Measurements from ENCODE around the gene SYNRG. TPM values are rescaled to one million over a fixed set of nuclear protein-coding genes. Genes with fewer than 3 reads are reported as not detected.

SYNRG gene
- total RNA-seq, 3 donors from 2014 or later (not counting 1 experiment from before 2014, with no cell fraction given) = 82.1 to 137 (median 88.2) TPM

GRCh38 chr17:37503148-37503547 lies 106.1 kb downstream of the SYNRG start:
- Histone ChIP-seq H3K4me3 (ENCODE audit: low read length) (no peak overlapping the region), H3K9me3 (ENCODE audit: control insufficient read depth, insufficient read depth, low read length) (no peaks in the 10 kb centered on the region), H3K36me3 (ENCODE audit: control insufficient read depth, insufficient read depth, low read length) (no peaks in the 10 kb centered on the region), H3K27ac (ENCODE audit: low read length) (no peak overlapping the region), H3K4me1 (ENCODE audit: control insufficient read depth, insufficient read depth, low read length) (no peaks in the 10 kb centered on the region), H3K27me3 (ENCODE audit: control insufficient read depth, insufficient read depth, low read length) (no peaks in the 10 kb centered on the region)
- intact Hi-C loops (cut with micrococcal nuclease) = no loop called here
- H3K36me3 Mint-ChIP-seq = no peaks in the 10 kb centered on the region
- DNase-seq = no peak
- no peak overlapping the region for H3K4me3 Mint-ChIP-seq
- H3K9me3 Mint-ChIP-seq = no peaks in the 10 kb centered on the region
- no peaks in the 10 kb centered on the region for H3K27me3 Mint-ChIP-seq (ENCODE audit: low read depth in 2 of 2)
- no peak for ATAC-seq
- no peak overlapping the region for H3K27ac Mint-ChIP-seq
- TF ChIP-seq, protein P1, sequence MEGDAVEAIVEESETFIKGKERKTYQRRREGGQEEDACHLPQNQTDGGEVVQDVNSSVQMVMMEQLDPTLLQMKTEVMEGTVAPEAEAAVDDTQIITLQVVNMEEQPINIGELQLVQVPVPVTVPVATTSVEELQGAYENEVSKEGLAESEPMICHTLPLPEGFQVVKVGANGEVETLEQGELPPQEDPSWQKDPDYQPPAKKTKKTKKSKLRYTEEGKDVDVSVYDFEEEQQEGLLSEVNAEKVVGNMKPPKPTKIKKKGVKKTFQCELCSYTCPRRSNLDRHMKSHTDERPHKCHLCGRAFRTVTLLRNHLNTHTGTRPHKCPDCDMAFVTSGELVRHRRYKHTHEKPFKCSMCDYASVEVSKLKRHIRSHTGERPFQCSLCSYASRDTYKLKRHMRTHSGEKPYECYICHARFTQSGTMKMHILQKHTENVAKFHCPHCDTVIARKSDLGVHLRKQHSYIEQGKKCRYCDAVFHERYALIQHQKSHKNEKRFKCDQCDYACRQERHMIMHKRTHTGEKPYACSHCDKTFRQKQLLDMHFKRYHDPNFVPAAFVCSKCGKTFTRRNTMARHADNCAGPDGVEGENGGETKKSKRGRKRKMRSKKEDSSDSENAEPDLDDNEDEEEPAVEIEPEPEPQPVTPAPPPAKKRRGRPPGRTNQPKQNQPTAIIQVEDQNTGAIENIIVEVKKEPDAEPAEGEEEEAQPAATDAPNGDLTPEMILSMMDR (IDR thresholded peaks at IDR 0.05) = no peak
- 87% methylated on average over 5 of the region's 6 CpGs for WGBS (ENCODE audit: insufficient coverage)
- no peaks in the 10 kb centered on the region for H3K4me1 Mint-ChIP-seq

DNA sequence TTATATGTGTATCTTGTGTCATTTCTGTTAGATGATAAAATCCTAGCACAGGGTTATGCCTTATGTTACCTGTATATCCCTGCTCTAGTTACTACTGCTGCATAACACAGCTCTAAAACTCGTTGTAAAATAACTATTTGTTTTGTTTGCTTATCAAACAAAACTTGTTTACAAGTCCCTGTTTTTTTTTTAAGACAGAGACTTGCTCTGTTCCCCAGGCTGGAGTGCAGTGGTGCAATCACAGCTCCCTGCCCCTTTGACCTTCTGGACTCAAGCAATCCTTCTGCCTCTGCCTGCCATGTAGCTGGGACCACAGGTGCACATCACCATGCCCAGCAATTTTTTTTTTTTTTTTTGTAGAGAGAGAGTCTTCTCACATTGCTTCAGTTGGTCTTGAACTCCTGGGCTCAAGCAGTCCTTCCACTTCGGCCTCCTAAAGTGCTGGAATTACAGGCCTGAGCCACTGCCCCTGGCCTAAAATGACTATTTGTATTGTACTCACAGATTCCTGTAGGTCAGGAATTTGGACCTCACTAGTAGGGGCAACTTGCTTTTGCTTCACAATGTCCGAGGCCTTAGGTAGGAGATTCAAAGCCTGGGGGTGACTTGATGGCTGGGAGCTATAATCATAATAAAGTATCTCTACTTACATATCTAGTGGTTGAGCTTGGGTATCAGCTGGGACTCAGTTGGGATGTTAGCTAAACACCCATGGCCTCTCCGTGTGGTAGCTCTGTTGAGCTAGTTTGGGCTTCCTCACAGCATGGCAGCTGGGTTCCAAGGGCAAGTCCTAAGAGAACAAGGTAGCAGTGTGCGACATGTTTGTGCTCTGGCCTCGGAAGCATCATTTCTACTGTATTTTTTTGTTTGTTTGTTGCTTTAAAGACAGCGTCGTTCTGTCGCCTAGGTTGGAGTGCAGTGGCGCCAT lies 106.9 kb downstream of the SYNRG start:
- no peak overlapping the region for H3K27ac Mint-ChIP-seq
- H3K4me3 Mint-ChIP-seq = no peak overlapping the region
- ATAC-seq (no peak), DNase-seq (no peak)
- H3K4me1 Mint-ChIP-seq = no peaks in the 10 kb centered on the region
- Histone ChIP-seq H3K9me3 (ENCODE audit: control insufficient read depth, insufficient read depth, low read length) (no peaks in the 10 kb centered on the region), H3K4me1 (ENCODE audit: control insufficient read depth, insufficient read depth, low read length) (no peaks in the 10 kb centered on the region), H3K27ac (ENCODE audit: low read length) (no peak overlapping the region), H3K4me3 (ENCODE audit: low read length) (no peak overlapping the region), H3K27me3 (ENCODE audit: control insufficient read depth, insufficient read depth, low read length) (no peaks in the 10 kb centered on the region), H3K36me3 (ENCODE audit: control insufficient read depth, insufficient read depth, low read length) (no peaks in the 10 kb centered on the region)
- no peaks in the 10 kb centered on the region for H3K36me3 Mint-ChIP-seq
- TF ChIP-seq, protein P1 (IDR thresholded peaks at IDR 0.05) = no peak
- intact Hi-C loops (cut with micrococcal nuclease) = no loop called here
- no peaks in the 10 kb centered on the region for H3K27me3 Mint-ChIP-seq (ENCODE audit: low read depth in 2 of 2)
- WGBS (ENCODE audit: insufficient coverage) = 89% methylated on average over 9 of the region's 10 CpGs
- H3K9me3 Mint-ChIP-seq = no peaks in the 10 kb centered on the region

DNA sequence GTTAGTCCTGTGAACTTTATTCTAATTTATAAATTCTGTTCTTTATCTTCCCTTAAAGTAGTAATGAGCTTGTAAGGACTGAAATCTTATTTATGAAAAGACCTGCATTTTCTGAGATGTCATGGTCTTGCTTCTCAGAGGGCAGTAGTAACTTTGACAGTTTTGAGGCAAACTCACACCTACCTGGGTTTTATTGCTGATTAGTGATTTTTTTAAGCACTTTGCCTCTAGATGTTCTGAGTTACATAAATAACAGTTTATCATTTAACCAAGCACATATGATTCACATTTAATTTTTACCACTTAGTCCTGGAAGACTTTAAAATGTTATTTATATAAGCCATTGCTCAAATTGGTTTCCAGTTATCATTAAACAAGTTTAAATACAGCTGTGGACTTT lies 108.8 kb downstream of the SYNRG start:
- H3K27me3 ChIP-seq (ENCODE audit: control insufficient read depth, insufficient read depth, low read length) = no peaks in the 10 kb centered on the region
- H3K36me3 Mint-ChIP-seq = no peaks in the 10 kb centered on the region
- no peaks in the 10 kb centered on the region for H3K4me1 ChIP-seq (ENCODE audit: control insufficient read depth, insufficient read depth, low read length)
- H3K9me3 ChIP-seq (ENCODE audit: control insufficient read depth, insufficient read depth, low read length) = no peaks in the 10 kb centered on the region
- no peaks in the 10 kb centered on the region for H3K36me3 ChIP-seq (ENCODE audit: control insufficient read depth, insufficient read depth, low read length)
- no peak overlapping the region for H3K27ac Mint-ChIP-seq
- H3K9me3 Mint-ChIP-seq = no peaks in the 10 kb centered on the region
- intact Hi-C loops (cut with micrococcal nuclease) = no loop called here
- H3K27ac ChIP-seq (ENCODE audit: low read length) = no peak overlapping the region
- TF ChIP-seq, protein P1 (IDR thresholded peaks at IDR 0.05) = no peak
- DNase-seq (no peak), ATAC-seq (no peak)
- H3K4me3 Mint-ChIP-seq = no peak overlapping the region
- H3K4me1 Mint-ChIP-seq = no peaks in the 10 kb centered on the region
- no peaks in the 10 kb centered on the region for H3K27me3 Mint-ChIP-seq (ENCODE audit: low read depth in 2 of 2)
- H3K4me3 ChIP-seq (ENCODE audit: low read length) = no peak overlapping the region
